ENCODE data around the gene KYAT1.
A peak's percentile ranks its signal among the peaks of the same experiment; 100 is the strongest.
"Not testable (repeated sequence)": the region's sequence is repeated elsewhere in the genome, so short reads cannot be mapped to it uniquely, and the experiment has no call there.

KYAT1 gene

DNA sequence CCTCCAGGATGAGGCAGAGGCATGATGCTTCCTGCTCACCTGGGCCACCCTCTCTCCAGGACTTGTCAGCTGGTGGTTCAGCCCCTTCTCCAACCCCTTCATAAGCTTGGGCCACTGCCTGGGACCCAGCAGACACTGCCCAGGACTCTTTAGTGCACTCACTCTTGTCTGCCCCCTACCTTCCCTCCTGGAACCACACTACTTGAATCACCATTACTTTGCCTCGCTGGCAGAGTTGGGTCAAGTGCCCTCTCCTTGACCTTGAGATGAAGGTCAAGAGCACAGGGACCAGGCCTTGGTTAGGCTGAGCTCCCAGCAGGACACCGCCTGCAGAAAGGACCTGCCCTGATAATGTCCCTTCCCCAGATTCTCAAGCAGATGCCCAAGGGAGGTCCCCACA is 71.9 kb downstream of the KYAT1 start:
- DNase-seq = no peak

- no peak for DNase-seq
Measured at GRCh38 chr9:128809036-128809599, 72.6 kb downstream of the KYAT1 start.

DNA sequence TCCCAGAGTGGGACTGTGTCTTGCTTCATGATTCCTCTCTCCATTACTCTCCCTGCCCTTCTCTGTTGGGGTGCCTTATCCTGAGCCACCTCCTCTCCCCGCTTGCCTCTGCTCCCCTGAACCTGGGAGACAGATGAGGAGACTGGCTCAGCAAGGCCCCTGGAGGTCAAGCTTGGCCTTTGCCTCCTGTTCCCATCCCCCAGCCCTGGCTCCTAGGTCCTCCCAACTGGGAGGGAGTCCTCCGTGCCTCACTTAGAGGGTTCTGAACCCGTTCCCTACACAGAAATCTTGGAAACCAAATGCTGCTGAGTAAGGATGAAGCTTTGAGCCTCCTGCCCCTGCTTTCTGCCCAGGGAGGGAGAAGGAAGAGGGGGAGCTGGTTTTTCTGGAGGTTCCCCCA is 73.2 kb downstream of the KYAT1 start:
- no peak for DNase-seq

DNA sequence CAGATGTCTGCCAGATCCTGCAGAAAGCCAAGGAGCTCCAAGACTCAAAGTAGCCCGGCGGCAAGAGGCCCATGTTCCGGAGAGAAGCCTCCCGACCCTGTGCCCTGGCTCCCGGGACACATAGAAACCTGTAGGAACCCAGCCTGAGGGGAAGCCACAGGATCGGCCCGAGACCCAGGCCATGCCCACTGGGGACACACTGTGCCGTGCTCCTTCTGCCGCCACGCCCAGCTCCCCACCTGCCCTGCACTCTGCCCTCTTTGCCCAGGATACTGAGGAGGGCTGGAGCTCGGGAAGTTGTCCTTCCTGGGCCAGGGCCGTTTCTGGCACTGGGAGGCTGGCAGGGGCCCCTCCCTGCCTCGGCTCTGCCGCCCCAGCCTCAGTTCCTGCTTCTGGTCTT is 73.9 kb downstream of the KYAT1 start:
- DNase-seq = no peak

GRCh38 chr9:128805661-128806060 is 76.1 kb downstream of the KYAT1 start:
- DNase-seq = no peak

GRCh38 chr9:128802482-128802881 is 79.3 kb downstream of the KYAT1 start:
- no peak for DNase-seq

- no peak for DNase-seq
Measured at GRCh38 chr9:128800061-128800460, 81.7 kb downstream of the KYAT1 start.

DNA sequence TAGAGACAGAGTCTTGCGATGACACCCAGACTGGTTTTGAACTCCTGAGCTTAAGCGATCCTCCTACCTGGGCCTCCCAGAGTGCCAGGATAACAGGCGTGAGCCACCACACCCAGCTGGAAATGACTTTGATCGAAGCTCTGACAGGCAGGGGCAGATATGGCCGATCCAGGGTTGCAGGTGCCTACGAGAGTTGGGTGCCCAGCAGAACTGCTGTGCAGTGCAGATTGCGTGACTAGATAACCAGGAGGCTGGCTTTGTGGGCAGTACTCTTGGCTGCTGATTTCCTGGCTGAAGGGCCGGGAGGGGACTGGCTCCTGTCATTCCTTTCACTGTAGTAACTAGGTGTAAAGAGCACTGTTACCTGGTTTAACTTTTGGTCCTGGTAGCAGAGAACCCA is 82.9 kb downstream of the KYAT1 start:
- no peak for DNase-seq

- not testable (repeated sequence) for DNase-seq
Measured at GRCh38 chr9:128794961-128795360, 86.8 kb downstream of the KYAT1 start.

- no peak for DNase-seq
Measured at GRCh38 chr9:128792978-128793686, 88.6 kb downstream of the KYAT1 start.

DNA sequence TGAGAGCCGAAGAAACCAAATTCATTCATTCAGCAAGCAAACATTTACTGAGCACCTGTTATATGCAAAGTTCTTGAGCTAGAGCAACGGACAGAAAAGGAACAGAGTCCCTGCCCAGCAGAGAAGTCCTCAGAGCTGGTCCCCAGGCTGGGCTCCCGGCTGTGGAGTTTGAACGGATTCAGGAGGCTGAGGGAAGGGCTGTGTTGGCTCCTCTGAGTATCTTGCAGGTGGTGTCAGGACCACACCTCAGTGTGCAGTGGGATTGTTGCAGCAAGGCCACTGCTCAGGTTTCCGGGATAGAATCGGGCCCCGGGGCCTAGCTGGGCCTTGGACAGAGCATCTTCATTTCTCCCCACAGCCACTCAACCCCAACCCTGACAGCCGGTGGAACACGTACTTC is 89.6 kb downstream of the KYAT1 start:
- no peak for DNase-seq

- no peak for DNase-seq
Measured at GRCh38 chr9:128790536-128790935, 91.2 kb downstream of the KYAT1 start.

- DNase-seq = no peak
Measured at GRCh38 chr9:128788445-128788844, 93.3 kb downstream of the KYAT1 start.

DNA sequence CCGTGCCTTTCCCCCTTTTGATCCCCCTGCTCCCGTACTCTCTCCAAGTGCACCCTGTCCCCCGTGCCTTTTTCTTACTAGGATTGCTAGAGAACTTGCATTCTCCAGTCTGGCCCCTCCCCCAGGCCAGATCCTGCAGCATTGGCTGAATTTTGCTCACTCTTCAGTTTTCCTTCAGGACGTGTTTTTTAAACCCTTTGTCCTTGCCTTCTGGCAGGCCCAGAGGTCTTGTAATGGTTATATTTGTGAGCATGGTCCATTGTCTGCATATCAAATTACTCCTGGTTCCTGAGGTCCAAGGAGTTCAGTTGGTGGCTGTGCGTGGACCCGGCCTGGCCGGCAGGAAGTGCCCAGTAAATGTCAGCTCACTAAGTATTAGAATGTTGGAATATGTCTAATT is 94.1 kb downstream of the KYAT1 start:
- no peak for DNase-seq

DNA sequence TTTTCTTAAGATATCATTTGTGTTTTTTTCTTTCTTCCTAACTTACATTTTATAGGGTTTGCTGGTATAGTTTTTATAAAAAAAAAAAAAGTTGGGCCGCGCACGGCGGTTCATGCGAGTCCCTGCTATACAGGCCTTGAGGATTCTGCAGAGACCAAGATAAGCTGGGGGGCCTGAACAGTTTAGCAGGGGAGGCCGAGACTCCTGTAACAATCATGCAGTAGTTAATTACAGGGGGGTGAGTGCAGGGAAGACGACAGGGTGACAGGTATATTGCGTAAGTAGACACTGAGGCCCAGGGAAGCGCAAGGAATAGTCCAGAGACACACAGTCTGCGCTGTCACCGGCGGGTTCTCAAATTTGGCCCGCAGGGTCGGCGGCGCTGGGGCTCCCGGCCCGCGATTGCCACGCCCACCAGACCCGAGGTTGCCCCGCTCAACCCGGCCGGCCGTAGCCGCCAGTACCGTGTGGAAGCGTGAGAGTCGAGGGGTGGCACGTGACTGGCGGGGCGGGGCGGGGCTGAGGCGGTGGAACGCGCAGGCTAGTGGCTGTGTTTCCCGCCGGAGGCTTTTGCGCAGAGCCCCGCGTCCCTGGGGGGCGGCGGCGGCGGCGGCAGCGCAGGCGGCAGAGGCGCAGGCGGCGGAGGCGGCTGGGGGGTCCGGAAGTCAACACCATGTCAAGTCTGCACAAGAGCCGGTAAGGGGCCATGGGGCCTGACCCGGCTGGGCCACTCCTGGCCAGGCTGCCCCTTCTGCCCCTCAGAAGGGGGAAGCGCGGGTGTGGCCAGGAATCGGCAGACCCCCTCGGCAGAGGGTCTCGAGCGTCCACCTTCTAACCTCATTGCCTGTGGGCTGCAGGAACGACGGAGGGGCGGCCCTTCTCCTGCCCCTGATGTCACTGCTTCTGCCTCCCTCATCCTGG is 94.8 kb downstream of the KYAT1 start, which contains the start of gene TBC1D13:
Gene TBC1D13, plus strand, starts transcription at position 573 of the 921 bp plus-strand sequence. Its CDS starts 101 bp downstream, at position 674.
- peak; percentile 93 for DNase-seq

DNA sequence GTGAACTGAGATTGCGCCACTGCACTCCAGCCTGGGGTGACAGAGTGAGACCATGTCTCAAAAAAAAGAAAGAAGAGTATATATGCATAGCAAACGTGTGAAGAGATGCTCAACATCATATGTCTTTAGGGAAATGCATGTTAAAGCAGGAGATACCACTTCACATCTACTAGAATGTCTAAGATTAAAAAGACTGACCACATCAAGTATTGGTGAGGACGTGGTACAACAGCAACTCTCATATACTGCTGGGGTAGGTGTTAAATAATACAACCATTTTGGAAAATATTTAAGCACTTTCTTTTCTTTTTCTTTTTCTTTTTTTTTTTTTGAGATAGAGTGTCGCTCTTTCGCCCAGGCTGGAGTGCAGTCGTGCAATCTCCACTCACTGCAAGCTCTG is 96.3 kb downstream of the KYAT1 start:
- no peak for DNase-seq

Measured in activated T-cell treated with anti-CD3 and anti-CD28 coated beads, Interleukin-2, amount 50 U/mL, for 1 hour (primary cell).